Gastroesophageal sphincter (tissue), 4 donors: ENCODE measurements around the gene VEGFD. TPM values are rescaled to one million over a fixed set of nuclear protein-coding genes. Genes with fewer than 3 reads are reported as not detected.
A peak's percentile ranks its signal among the peaks of the same experiment; 100 is the strongest.
"Not testable (repeated sequence)": the region's sequence is repeated elsewhere in the genome, so short reads cannot be mapped to it uniquely, and the experiment has no call there.

Experiments
- ATAC-seq: fragments of 150-250 bp; one replicate; pipeline ENCODE4 v1.9.1; 2016; ENCODE audit warnings: mild to moderate bottlenecking, moderate library complexity
- H3K27ac ChIP-seq, 4 donors: fragments of 200-600 bp; sonication (generic) in 3 of 4; 1 replicate in 3 of 4; 2 replicates in 1 of 4; pipeline ENCODE4 v1.5.1; 2016 to 2019
- H3K27me3 ChIP-seq: fragments of 200-600 bp; sonication (generic); one replicate; pipeline ENCODE4 v1.5.1; 2019
- H3K36me3 ChIP-seq, 2 donors: fragments of 200-600 bp; sonication (generic); one replicate each; pipeline ENCODE4 v1.5.1; 2019; ENCODE audit warnings: control low read depth in 1 of 2
- H3K4me1 ChIP-seq, 3 donors: fragments of 200-600 bp; sonication (generic); 1 replicate in 2 of 3; 2 replicates in 1 of 3; pipeline ENCODE4 v1.5.1; 2016 to 2019; ENCODE audit warnings: control low read depth in 2 of 3
- H3K4me3 ChIP-seq, 2 donors: fragments of 200-600 bp; sonication (generic); one replicate each; pipeline ENCODE4 v1.5.1; 2019; ENCODE audit warnings: mild to moderate bottlenecking in 1 of 2, moderate library complexity in 1 of 2
- H3K9me3 ChIP-seq, 3 donors: fragments of 200-600 bp; sonication (generic); one replicate each; pipeline ENCODE4 v1.5.1; 2017 to 2019; ENCODE audit warnings: control low read depth in 2 of 3
- CTCF ChIP-seq, 4 experiments: fragments of 200-600 bp in 2 of 4; fragments of 450-650 bp in 2 of 4; sonication (generic) in 1 of 4; IDR thresholded peaks; one replicate each; pipeline ENCODE4 v1.5.1; 2017 to 2019; ENCODE audit warnings: antibody characterized with exemption in 4 of 4, mild to moderate bottlenecking in 2 of 4, moderate library complexity in 2 of 4
- EP300 ChIP-seq: sonication (generic); formaldehyde crosslinking; IDR thresholded peaks from one replicate; pipeline ENCODE4 v1.6.1; 2017; ENCODE audit warnings: antibody characterized with exemption, mild to moderate bottlenecking
- POLR2A ChIP-seq, 2 donors: fragments of 450-650 bp; IDR thresholded peaks; one replicate each; pipeline ENCODE4 v1.6.1; 2017; ENCODE audit warnings: antibody characterized with exemption in 2 of 2, mild to moderate bottlenecking in 2 of 2, moderate library complexity in 1 of 2
- POLR2AphosphoS5 ChIP-seq: sonication (generic); formaldehyde crosslinking; IDR thresholded peaks from one replicate; pipeline ENCODE4 v1.6.1; 2017; ENCODE audit warnings: antibody characterized with exemption
- WGBS, 2 donors: methylation state at CpG; one replicate each; pipeline ENCODE4 v1.1.5; 2018; ENCODE audit warnings: low coverage in 1 of 2; 5-methylcytosine and 5-hydroxymethylcytosine counted together
- total RNA-seq, 4 donors: library from RNA; depleted of rRNA; stranded (reverse); fragments of >200 nt; gene quantifications; one replicate each; pipeline ENCODE4 v1.1.0, GENCODE V29; 2016

Gene VEGFD
- total RNA-seq, 4 donors from 2014 or later, result 3.2 to 8.6 (median 5.3) TPM

DNA sequence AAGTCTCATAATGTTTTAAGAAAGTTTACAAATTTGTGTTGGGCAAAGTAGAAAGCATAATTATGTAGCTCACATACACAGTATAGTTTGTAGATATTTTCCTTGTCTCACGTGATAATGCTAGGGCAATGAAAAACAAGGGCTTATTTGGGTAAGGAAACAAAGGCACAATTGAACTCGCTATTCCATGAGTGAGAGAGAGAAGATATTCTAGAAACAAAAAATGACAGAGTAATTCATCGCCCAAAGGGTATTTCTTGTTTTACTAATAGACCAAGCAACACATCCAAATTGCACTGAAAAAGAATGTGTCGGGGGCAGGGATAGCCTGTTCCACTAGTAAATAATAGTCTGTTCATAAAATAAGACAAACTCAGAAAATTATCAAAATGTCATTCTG is 65.1 kb downstream of the VEGFD start:
- Histone ChIP-seq H3K27me3 (no peaks in the 10 kb centered on the region), H3K4me1 (no peaks in the 10 kb centered on the region), H3K9me3 (no peaks in the 10 kb centered on the region), H3K27ac (no peak overlapping the region), H3K36me3 (peaks cover 0 to 37% of the 10 kb centered on the region in 2 donors), H3K4me3 (no peak overlapping the region)
- no peak for TF ChIP-seq CTCF (IDR thresholded peaks at IDR 0.05)
- TF ChIP-seq EP300, result no peak
- no peak for TF ChIP-seq POLR2A (IDR thresholded peaks at IDR 0.05)
- no peak for TF ChIP-seq POLR2AphosphoS5
- WGBS, 2 donors, result 80 to 91% methylated on average over 4 of the region's 4 CpGs
- ATAC-seq, result no peak

DNA sequence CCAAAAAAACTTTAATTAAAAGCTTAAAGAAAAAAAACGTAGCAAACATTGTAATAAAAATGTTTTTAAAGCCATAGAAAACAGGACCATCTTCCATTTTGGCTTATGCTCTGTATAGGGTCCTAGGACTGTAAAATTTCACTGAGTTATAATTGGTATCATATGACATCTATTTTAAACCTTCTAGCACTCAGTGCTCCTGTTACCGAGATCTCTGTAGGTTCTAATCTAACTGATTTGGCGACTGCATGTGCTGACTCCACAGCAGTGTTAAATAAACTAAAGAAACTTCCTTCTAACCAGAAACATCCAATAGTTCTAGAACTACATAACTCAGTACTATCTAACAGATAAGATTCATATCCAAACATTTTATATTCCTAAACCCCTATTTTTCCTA is 68.7 kb downstream of the VEGFD start, which contains the start of gene ASB11:
ASB11 (minus strand) TSS at position 132 of the 400 bp plus-strand sequence; CDS start at position 97, 35 bp downstream.
- no peak within 1 kb of the TSS for H3K4me3 ChIP-seq

GRCh38 chrX:15314472-15314871 is 69.7 kb downstream of the VEGFD start:
- no peak for TF ChIP-seq CTCF (IDR thresholded peaks at IDR 0.05)
- H3K4me1 ChIP-seq, result no peaks in the 10 kb centered on the region
- H3K4me3 ChIP-seq, result no peak overlapping the region
- 44 to 63% methylated on average over 1 of the region's 2 CpGs for WGBS, 2 donors
- no peaks in the 10 kb centered on the region for H3K27me3 ChIP-seq
- no peak overlapping the region for H3K27ac ChIP-seq
- H3K9me3 ChIP-seq, result no peaks in the 10 kb centered on the region
- ATAC-seq, result no peak
- no peaks in the 10 kb centered on the region for H3K36me3 ChIP-seq

More for the DNA sequence above, 68.7 kb downstream of the VEGFD start, which contains the start of gene ASB11:
- WGBS, 2 donors, result 44 to 63% methylated on average over 3 of the region's 3 CpGs
- H3K4me1 ChIP-seq, result no peaks in the 10 kb centered on the region
- H3K27me3 ChIP-seq, result no peaks in the 10 kb centered on the region
- peaks cover 0 to 7% of the 10 kb centered on the region in 2 donors for H3K36me3 ChIP-seq
- H3K27ac ChIP-seq, result no peak within 1 kb of the TSS
- TF ChIP-seq CTCF (IDR thresholded peaks at IDR 0.05), result no peak
- TF ChIP-seq POLR2AphosphoS5, result no peak
- no peak for TF ChIP-seq POLR2A (IDR thresholded peaks at IDR 0.05)
- no peak for TF ChIP-seq EP300
- no peak for ATAC-seq
- no peaks in the 10 kb centered on the region for H3K9me3 ChIP-seq

DNA sequence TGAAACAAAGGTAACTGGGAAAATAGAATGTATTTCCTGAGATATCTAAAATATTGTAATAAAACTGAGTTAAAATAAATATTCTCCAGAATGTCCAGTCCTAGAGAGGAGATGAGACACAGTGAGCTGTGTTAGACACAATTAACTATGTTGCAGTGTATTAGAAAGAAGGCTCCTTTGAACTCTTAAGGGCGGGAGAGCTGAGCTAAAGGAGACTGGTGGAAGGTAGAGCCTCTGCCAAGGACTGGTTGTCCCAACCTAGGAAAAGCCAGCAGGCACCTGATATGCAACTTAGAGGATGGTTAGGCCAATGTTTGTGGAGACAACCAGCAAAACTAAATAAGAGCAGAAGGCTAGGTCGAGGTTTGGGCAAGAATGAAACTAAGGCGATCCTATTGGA is 73.1 kb downstream of the VEGFD start:
- Histone ChIP-seq H3K9me3 (no peaks in the 10 kb centered on the region), H3K4me3 (no peak overlapping the region), H3K27ac (no peak overlapping the region), H3K36me3 (no peaks in the 10 kb centered on the region), H3K27me3 (no peaks in the 10 kb centered on the region), H3K4me1 (no peaks in the 10 kb centered on the region)
- no peak for ATAC-seq
- no peak for TF ChIP-seq POLR2AphosphoS5
- TF ChIP-seq EP300, result no peak
- no peak for TF ChIP-seq POLR2A (IDR thresholded peaks at IDR 0.05)
- no peak for TF ChIP-seq CTCF (IDR thresholded peaks at IDR 0.05)
- WGBS, 2 donors, result 85 to 89% methylated on average over 3 of the region's 3 CpGs

- 0 to 31% methylated on average over 3 of the region's 3 CpGs for WGBS, 2 donors
Observed at GRCh38 chrX:15310117-15310516, 74.1 kb downstream of the VEGFD start.

GRCh38 chrX:15305899-15306298 is 78.3 kb downstream of the VEGFD start:
- 54 to 85% methylated on average over 2 to 3 of the region's 3 CpGs for WGBS, 2 donors
- H3K9me3 ChIP-seq, H3K36me3 ChIP-seq, ATAC-seq, H3K27ac ChIP-seq, H3K27me3 ChIP-seq, H3K4me1 ChIP-seq, H3K4me3 ChIP-seq: not testable (repeated sequence)

More at GRCh38 chrX:15310117-15310516, 74.1 kb downstream of the VEGFD start:
- Histone ChIP-seq H3K9me3 (no peaks in the 10 kb centered on the region), H3K27ac (no peak overlapping the region), H3K4me1 (no peaks in the 10 kb centered on the region), H3K36me3 (no peaks in the 10 kb centered on the region), H3K4me3 (no peak overlapping the region), H3K27me3 (no peaks in the 10 kb centered on the region)
- TF ChIP-seq CTCF (IDR thresholded peaks at IDR 0.05), result no peak
- no peak for TF ChIP-seq POLR2A (IDR thresholded peaks at IDR 0.05)
- TF ChIP-seq EP300, result no peak
- TF ChIP-seq POLR2AphosphoS5, result no peak
- ATAC-seq, result peak; percentile 51
